GM20431 (cell line): Measurements from ENCODE around the gene TCP11.

Experiments used
- in situ Hi-C: fragments of 300-500 bp; cut with MseI, MboI; formaldehyde crosslinking; loops from one replicate; pipeline ENCODE4 v1.15.0; 2020; ENCODE audit warnings: low sequenced_read_pairs; ENCODE audit not compliant: unreplicated experiment

Gene TCP11

GRCh38 chr6:35141007-35141655, at the start of gene TCP11:
Gene TCP11 (minus strand): TSS chr6:35141339. CDS start chr6:35140870, 469 bp downstream.
- in situ Hi-C loops = no loop called here

GRCh38 chr6:35190306-35190705, 49.2 kb upstream of the TCP11 start:
- in situ Hi-C loops = no loop called here

DNA sequence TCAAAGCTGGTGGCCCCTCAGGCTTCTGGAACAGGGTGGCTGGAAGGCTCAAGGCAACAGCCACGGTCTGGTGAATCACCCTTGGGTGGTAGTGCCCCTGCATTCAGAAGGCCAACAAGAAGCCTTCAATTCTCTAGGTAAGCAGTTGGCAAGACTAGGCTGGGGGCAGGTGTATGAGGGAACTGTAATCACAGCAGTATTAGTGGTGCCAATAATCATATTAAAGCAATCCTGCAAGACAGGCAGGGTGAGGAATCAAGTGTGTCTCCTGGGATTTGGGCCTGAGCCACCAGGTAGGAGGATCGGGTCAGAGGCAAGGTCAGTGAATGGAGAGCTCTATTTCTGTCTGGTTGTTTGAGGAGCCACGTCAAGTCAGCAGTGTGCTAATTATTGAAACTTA, 47.7 kb upstream of the TCP11 start:
- in situ Hi-C loops = no loop called here

DNA sequence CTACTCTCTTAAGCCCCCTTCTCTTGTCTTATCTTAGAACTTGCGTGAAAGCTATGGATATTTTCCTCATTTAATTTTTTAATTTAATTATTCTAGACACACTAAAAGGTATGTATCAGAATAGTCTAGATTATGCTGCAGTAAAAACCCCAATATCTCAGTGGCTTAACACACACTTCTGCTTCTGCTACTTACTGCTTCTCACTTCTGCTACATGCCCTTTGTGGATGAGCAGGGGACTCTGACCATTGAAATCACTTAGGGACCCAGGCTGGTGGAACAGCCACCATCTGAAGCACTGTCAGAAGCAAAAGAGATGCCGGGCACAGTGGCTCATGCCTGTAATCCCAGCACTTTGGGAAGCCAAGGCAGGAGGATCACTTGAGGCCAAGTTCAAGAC, 45.4 kb upstream of the TCP11 start:
- in situ Hi-C loops = no loop called here

GRCh38 chr6:35185971-35186370, 44.8 kb upstream of the TCP11 start:
- in situ Hi-C loops = no loop called here

- in situ Hi-C loops = no loop called here
Measured at GRCh38 chr6:35185302-35185681, 44.2 kb upstream of the TCP11 start.

- in situ Hi-C loops = no loop called here
Measured at GRCh38 chr6:35184580-35185301, 43.6 kb upstream of the TCP11 start.

- in situ Hi-C loops = no loop called here
Measured at GRCh38 chr6:35183935-35184334, 42.8 kb upstream of the TCP11 start.

GRCh38 chr6:35183281-35183680, 42.1 kb upstream of the TCP11 start:
- in situ Hi-C loops = no loop called here

- in situ Hi-C loops = no loop called here
Measured at GRCh38 chr6:35181933-35182612, 40.9 kb upstream of the TCP11 start.

DNA sequence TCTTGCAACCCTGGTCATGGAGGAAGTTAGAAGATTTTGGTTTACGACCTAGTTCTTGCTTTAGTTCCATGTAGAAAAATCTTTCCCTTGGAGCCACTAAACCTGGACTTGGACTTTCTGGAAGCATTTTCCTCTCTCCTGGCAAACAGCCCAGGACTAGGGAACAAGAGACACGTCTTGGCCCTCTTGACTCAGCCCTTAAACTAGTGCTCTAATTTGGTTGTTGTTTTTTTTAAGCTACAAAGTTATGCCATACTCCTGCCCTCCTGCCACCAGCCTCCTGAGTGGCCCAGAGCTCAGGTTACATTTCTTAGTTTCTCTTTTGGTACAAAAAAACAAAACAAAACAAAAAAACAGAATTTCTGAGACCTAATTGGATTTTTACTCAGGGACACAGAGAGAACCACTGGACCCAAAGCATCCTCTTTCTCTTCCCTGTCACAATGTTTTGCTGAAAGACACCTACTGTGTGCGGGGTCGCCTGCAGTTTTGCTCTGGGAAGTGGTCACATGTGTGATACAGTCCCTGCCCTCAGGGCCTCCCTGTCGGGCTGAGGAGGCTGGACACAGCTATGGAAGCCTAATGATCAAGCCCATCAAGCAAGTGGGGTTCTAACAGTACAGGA, 40.3 kb upstream of the TCP11 start:
- in situ Hi-C loops = no loop called here

DNA sequence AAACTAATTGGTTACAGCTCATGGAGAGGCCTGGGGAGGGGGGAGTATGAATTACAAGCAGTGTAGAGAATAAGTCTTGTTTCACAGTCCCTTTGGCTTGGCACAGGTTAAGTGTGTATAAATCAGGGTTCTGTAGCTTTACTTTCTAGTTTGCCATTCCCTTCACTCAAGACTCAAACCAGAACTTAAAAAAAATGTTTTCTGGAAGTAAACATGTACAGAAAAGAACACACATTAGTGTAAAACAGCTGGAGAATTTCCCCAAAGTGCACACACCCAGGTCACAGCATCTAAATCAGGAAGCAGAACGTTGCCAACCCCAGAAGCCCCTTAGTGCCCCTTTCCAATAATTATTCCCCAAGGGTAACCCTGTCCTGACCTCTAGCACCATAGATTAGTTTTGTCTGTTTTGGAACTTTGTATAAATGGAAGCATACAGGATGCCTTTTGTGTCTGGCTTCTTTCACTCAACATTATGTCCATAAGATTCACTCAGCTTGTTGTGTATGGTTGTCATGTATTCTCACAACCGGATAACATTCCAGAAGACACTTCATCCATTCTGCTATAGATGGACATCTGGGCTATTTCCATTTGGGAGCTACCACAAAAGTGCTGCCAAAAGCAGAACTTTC, 38.9 kb upstream of the TCP11 start:
- in situ Hi-C loops = no loop called here

GRCh38 chr6:35178932-35179832, 38.0 kb upstream of the TCP11 start:
- in situ Hi-C loops = no loop called here

DNA sequence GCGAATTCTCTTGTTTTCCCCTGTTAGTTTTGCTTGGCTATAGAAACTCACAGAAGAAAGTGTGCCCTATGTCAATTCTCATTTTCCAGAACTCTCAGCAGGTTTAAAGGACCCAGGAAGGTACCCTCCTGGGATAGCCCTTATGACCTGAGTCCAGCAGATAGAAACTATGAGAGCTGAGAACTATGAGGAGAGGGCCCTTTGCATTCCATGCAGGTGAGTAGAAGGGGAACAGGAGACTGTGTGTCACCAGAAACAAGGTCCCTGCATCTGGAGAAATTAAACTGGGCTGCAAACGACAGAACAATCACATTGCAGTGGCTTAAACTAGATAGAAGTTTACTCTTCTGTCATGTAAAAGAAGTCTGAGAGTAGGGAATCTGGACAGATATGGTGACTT, 36.9 kb upstream of the TCP11 start:
- in situ Hi-C loops = no loop called here

DNA sequence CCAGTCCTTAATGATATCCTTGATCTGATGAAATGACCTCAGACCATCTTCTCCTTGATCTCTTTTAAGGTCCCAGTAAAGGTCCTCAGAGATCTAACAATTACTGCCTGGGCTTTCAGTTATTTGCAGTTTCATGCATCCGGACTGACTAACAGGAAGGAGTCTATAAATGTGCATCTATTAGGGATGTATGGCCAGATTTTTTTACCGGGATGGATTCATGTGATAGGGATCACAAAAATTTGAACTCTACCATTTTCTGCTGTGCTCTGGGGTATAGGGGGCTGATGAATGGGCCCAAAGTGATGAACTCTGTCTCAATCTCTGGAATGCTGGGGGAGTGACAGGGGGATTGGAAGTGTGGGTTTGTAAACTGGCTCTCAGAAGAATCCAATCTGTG, 36.5 kb upstream of the TCP11 start:
- in situ Hi-C loops = no loop called here

GRCh38 chr6:35177157-35177556, 36.0 kb upstream of the TCP11 start:
- in situ Hi-C loops = no loop called here

GRCh38 chr6:35176301-35177024, 35.3 kb upstream of the TCP11 start:
- in situ Hi-C loops = no loop called here

DNA sequence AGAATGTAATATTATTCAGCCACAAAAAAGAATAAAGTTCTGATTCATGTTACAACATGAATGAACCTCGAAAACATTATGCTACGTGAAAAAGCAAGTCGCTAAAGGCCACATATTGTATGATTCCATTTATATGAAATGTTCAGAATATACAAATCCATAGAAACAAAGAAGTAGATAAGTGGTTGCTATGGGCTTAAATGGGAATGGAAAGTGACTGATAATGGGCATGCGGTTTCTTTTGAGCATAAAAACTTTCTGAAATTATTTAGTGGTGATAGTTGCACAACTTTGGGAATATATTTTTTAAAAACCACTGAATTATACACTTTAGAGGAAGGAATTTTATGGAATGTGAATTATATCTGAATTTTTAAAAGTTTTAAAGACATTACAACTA, 33.4 kb upstream of the TCP11 start:
- in situ Hi-C loops = no loop called here

- in situ Hi-C loops = no loop called here
Measured at GRCh38 chr6:35174088-35174434, 32.9 kb upstream of the TCP11 start.
